ENCODE data around the gene HK3. TPM values are rescaled to one million over a fixed set of nuclear protein-coding genes. Genes with fewer than 3 reads are reported as not detected.

The HK3 gene
- total RNA-seq, 1 experiment from 2014 or later, result not detected

DNA sequence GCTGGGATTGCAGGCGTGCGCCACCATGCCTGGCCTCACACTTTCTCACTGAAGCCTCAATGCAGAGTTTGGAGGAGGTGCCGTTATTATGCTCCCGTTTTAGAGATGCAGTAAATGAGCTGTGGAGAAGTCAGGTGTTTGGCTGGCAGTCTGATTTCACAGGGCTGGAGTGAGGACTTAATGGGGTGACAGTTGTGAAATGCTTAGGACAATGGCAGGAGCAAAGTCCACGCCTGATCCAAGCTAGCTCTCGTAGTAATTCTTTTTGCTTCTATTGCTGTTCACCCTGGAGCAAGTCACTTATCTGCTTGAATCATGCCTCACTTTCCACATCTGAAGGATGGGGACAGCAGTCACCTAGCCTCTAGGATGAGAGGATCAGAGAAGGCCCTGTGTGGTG, 67.0 kb downstream of the HK3 start:
- BruUV-seq (replicated peaks), result no TSS peak
- Histone ChIP-seq H3K27ac (ENCODE audit: low read length) (no peak overlapping the region), H2AFZ (ENCODE audit: low read length) (no peak overlapping the region), H3K9me2 (replicated peaks; ENCODE audit: low read length) (no peaks in the 10 kb centered on the region), H3K9ac (ENCODE audit: low read length) (no peak overlapping the region), H3K4me2 (ENCODE audit: low read length) (no peak overlapping the region), H4K20me1 (ENCODE audit: low read length) (no peaks in the 10 kb centered on the region), H3K4me1 (ENCODE audit: insufficient read depth, low read length) (no peaks in the 10 kb centered on the region), H3K36me3 (ENCODE audit: low read depth, low read length) (no peaks in the 10 kb centered on the region), H3K4me3 (ENCODE audit: low read length) (no peak overlapping the region), H3F3A (ENCODE audit: low read length, unreplicated experiment) (no peaks in the 10 kb centered on the region), H3K9me3 (ENCODE audit: low read length) (no peaks in the 10 kb centered on the region), H3K79me2 (ENCODE audit: low read length) (no peaks in the 10 kb centered on the region), H3K27me3 (ENCODE audit: low read length) (peaks cover 39% of the 10 kb centered on the region)
- ATAC-seq, result no peak
- intact Hi-C loops (cut with micrococcal nuclease), result no loop called here
- ChIA-PET POLR2A (ENCODE audit: unreplicated experiment) (no interaction called here), CTCF (no interaction called here)
- DNase-seq, result no peak
- TF ChIP-seq EZH2 (IDR thresholded peaks at IDR 0.05; ENCODE audit: low read length, unreplicated experiment), result no peak
- TF ChIP-seq, protein P1, sequence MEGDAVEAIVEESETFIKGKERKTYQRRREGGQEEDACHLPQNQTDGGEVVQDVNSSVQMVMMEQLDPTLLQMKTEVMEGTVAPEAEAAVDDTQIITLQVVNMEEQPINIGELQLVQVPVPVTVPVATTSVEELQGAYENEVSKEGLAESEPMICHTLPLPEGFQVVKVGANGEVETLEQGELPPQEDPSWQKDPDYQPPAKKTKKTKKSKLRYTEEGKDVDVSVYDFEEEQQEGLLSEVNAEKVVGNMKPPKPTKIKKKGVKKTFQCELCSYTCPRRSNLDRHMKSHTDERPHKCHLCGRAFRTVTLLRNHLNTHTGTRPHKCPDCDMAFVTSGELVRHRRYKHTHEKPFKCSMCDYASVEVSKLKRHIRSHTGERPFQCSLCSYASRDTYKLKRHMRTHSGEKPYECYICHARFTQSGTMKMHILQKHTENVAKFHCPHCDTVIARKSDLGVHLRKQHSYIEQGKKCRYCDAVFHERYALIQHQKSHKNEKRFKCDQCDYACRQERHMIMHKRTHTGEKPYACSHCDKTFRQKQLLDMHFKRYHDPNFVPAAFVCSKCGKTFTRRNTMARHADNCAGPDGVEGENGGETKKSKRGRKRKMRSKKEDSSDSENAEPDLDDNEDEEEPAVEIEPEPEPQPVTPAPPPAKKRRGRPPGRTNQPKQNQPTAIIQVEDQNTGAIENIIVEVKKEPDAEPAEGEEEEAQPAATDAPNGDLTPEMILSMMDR (conservative IDR thresholded peaks at IDR 0.05; ENCODE audit: low read depth, low read length), result no peak
- no peak for TF ChIP-seq EZH2phosphoT487 (IDR thresholded peaks at IDR 0.05; ENCODE audit: borderline replicate concordance, low read length)

- Histone ChIP-seq H3K4me3 (ENCODE audit: low read length) (no peak overlapping the region), H3K4me1 (ENCODE audit: insufficient read depth, low read length) (no peaks in the 10 kb centered on the region), H3K27ac (ENCODE audit: low read length) (no peak overlapping the region), H4K20me1 (ENCODE audit: low read length) (no peaks in the 10 kb centered on the region), H3K4me2 (ENCODE audit: low read length) (no peak overlapping the region), H3K27me3 (ENCODE audit: low read length) (peaks cover 34% of the 10 kb centered on the region), H3K36me3 (ENCODE audit: low read depth, low read length) (no peaks in the 10 kb centered on the region), H2AFZ (ENCODE audit: low read length) (no peak overlapping the region), H3K79me2 (ENCODE audit: low read length) (no peaks in the 10 kb centered on the region), H3K9me2 (replicated peaks; ENCODE audit: low read length) (no peaks in the 10 kb centered on the region), H3K9ac (ENCODE audit: low read length) (no peak overlapping the region), H3K9me3 (ENCODE audit: low read length) (no peaks in the 10 kb centered on the region), H3F3A (ENCODE audit: low read length, unreplicated experiment) (no peaks in the 10 kb centered on the region)
- ATAC-seq (no peak), DNase-seq (no peak)
- ChIA-PET POLR2A (ENCODE audit: unreplicated experiment) (no interaction called here), CTCF (no interaction called here)
- intact Hi-C loops (cut with micrococcal nuclease), result no loop called here
- no TSS peak for BruUV-seq (replicated peaks)
- TF ChIP-seq EZH2phosphoT487 (IDR thresholded peaks at IDR 0.05; ENCODE audit: borderline replicate concordance, low read length), result no peak
Measured at GRCh38 chr5:176831425-176831824, 67.7 kb downstream of the HK3 start.

DNA sequence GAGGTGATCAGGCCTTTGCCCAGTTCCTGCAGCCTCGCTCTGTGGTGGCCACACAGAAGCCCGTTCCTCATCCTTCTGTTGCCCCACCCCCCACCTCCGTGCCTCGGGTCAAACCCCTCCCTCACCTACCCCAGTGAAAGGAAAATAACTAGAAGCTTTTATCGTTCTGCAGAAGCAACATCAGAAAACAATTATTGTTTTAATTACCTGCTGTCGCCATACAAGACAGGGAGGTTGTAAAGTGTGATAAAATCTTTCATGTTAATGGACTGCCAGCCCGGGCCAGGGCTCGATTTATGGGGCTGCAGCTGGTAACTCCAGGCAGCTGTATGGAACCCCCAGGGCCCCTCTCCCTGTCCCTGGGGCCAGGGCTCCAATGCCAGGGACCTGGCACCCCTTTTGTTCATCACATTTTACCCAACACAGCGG, 68.1 kb downstream of the HK3 start:
- H4K20me1 ChIP-seq (ENCODE audit: low read length), result no peaks in the 10 kb centered on the region
- ChIA-PET POLR2A (ENCODE audit: unreplicated experiment) (no interaction called here), CTCF (no interaction called here)
- H3K9me3 ChIP-seq (ENCODE audit: low read length), result no peaks in the 10 kb centered on the region
- no peak overlapping the region for H3K27ac ChIP-seq (ENCODE audit: low read length)
- no peaks in the 10 kb centered on the region for H3K9me2 ChIP-seq (replicated peaks; ENCODE audit: low read length)
- H3K27me3 ChIP-seq (ENCODE audit: low read length), result peaks cover 30% of the 10 kb centered on the region
- no peaks in the 10 kb centered on the region for H3K79me2 ChIP-seq (ENCODE audit: low read length)
- ATAC-seq (no peak), DNase-seq (no peak)
- intact Hi-C loops (cut with micrococcal nuclease), result no loop called here
- no peaks in the 10 kb centered on the region for H3F3A ChIP-seq (ENCODE audit: low read length, unreplicated experiment)
- H3K4me2 ChIP-seq (ENCODE audit: low read length), result no peak overlapping the region
- H2AFZ ChIP-seq (ENCODE audit: low read length), result no peak overlapping the region
- no TSS peak for BruUV-seq (replicated peaks)
- no peak overlapping the region for H3K9ac ChIP-seq (ENCODE audit: low read length)
- TF ChIP-seq EZH2phosphoT487 (IDR thresholded peaks at IDR 0.05; ENCODE audit: borderline replicate concordance, low read length), result no peak
- TF ChIP-seq EZH2 (IDR thresholded peaks at IDR 0.05; ENCODE audit: low read length, unreplicated experiment), result no peak
- TF ChIP-seq, protein P1 (conservative IDR thresholded peaks at IDR 0.05; ENCODE audit: low read depth, low read length), result no peak
- no peak overlapping the region for H3K4me3 ChIP-seq (ENCODE audit: low read length)
- H3K36me3 ChIP-seq (ENCODE audit: low read depth, low read length), result no peaks in the 10 kb centered on the region
- H3K4me1 ChIP-seq (ENCODE audit: insufficient read depth, low read length), result no peaks in the 10 kb centered on the region

Other genes with a start within 250 kb of the HK3 start
- gene UNC5A, start 88.8 kb downstream of the HK3 start, total RNA-seq (2014; rRNA removed), result 0.07 and 0.46 TPM in 2 replicates
- 20.7 and 24.7 TPM in 2 replicates for gene UIMC1, start 107.4 kb upstream of the HK3 start, total RNA-seq (2014; rRNA removed)
- 33.9 and 38.9 TPM in 2 replicates for gene ZNF346, start 123.3 kb upstream of the HK3 start, total RNA-seq (2014; rRNA removed)
- 24.6 and 34.9 TPM in 2 replicates for gene FGFR4, start 187.6 kb upstream of the HK3 start, total RNA-seq (2014; rRNA removed)
- gene NSD1, start 234.4 kb upstream of the HK3 start, total RNA-seq (2014; rRNA removed), result 48.9 and 70.5 TPM in 2 replicates